MG63 (cell line): ENCODE data around the gene YBX1. TPM values are rescaled to one million over a fixed set of nuclear protein-coding genes. Genes with fewer than 3 reads are reported as not detected.

ENCODE experiments used
- DNase-seq: peaks from one replicate; pipeline ENCODE4 v3.0.0-alpha.2; 2020
- H3K27me3 ChIP-seq: fragments of 250-450 bp; sonication (Bioruptor Pico); 2 replicates; pipeline ENCODE4 v1.5.1; 2020; ENCODE audit warnings: mild to moderate bottlenecking, moderate library complexity
- H3K36me3 ChIP-seq: fragments of 250-450 bp; sonication (Bioruptor Pico); 2 replicates; pipeline ENCODE4 v1.5.1; 2020; ENCODE audit warnings: mild to moderate bottlenecking, moderate library complexity
- H3K4me3 ChIP-seq: fragments of 250-450 bp; sonication (Bioruptor Pico); 2 replicates; pipeline ENCODE4 v1.5.1; 2020; ENCODE audit warnings: mild to moderate bottlenecking, moderate library complexity
- H3K9me3 ChIP-seq: fragments of 250-450 bp; sonication (Bioruptor Pico); 2 replicates; pipeline ENCODE4 v1.5.1; 2020; ENCODE audit warnings: mild to moderate bottlenecking, moderate library complexity
- total RNA-seq: library from RNA; depleted of rRNA; stranded (reverse); fragments of >200 nt; shearing (Covaris generic); gene quantifications from 2 replicates; pipeline ENCODE4 v1.2.3, GENCODE V29; 2014; ENCODE audit warnings: low replicate concordance; rRNA removed

YBX1 gene
- 1,830 and 1,912 TPM in 2 replicates for total RNA-seq

GRCh38 chr1:42681741-42682483 is at the start of gene YBX1:
Gene YBX1 (plus strand): TSS chr1:42682418. CDS start chr1:42682566, 148 bp downstream.
- peaks cover 40% of the 10 kb centered on the region for H3K36me3 ChIP-seq
- H3K27me3 ChIP-seq: no peaks in the 10 kb centered on the region
- H3K4me3 ChIP-seq: peak within 1 kb of the TSS; percentile 87
- H3K9me3 ChIP-seq: no peaks in the 10 kb centered on the region
- peak; percentile 95 for DNase-seq

- H3K4me3 ChIP-seq: no peak overlapping the region
- peak; percentile 3 for DNase-seq
- no peaks in the 10 kb centered on the region for H3K36me3 ChIP-seq
- no peaks in the 10 kb centered on the region for H3K9me3 ChIP-seq
- H3K27me3 ChIP-seq: no peaks in the 10 kb centered on the region
Measured at GRCh38 chr1:42639116-42639515, 43.1 kb upstream of the YBX1 start.

- Histone ChIP-seq H3K4me3 (no peak overlapping the region), H3K27me3 (no peaks in the 10 kb centered on the region; the same call in 1 of the 2 replicates), H3K9me3 (no peaks in the 10 kb centered on the region; the same call in none of the 2 replicates), H3K36me3 (no peaks in the 10 kb centered on the region)
- DNase-seq: no peak
Measured at GRCh38 chr1:42646056-42646455, 36.2 kb upstream of the YBX1 start.

- no peaks in the 10 kb centered on the region for H3K27me3 ChIP-seq
- peaks cover 36% of the 10 kb centered on the region for H3K36me3 ChIP-seq
- DNase-seq: no peak
- no peaks in the 10 kb centered on the region for H3K9me3 ChIP-seq
- H3K4me3 ChIP-seq: peak overlapping the region; percentile 88
Measured at GRCh38 chr1:42657201-42657600, 25.0 kb upstream of the YBX1 start.

GRCh38 chr1:42657981-42658876 is 24.0 kb upstream of the YBX1 start, which contains the start of gene PPIH:
Gene PPIH (plus strand): TSS chr1:42658423. CDS start chr1:42658447, 24 bp downstream.
- Histone ChIP-seq H3K4me3 (peak within 1 kb of the TSS; percentile 88), H3K27me3 (no peaks in the 10 kb centered on the region), H3K36me3 (peaks cover 45% of the 10 kb centered on the region), H3K9me3 (no peaks in the 10 kb centered on the region)
- peak; percentile 96 for DNase-seq

GRCh38 chr1:42658877-42659337 is 23.3 kb upstream of the YBX1 start:
- no peaks in the 10 kb centered on the region for H3K9me3 ChIP-seq
- DNase-seq: no peak

GRCh38 chr1:42660907-42661500 is 21.2 kb upstream of the YBX1 start:
- H3K27me3 ChIP-seq: no peaks in the 10 kb centered on the region
- peaks cover 70% of the 10 kb centered on the region for H3K36me3 ChIP-seq
- DNase-seq: no peak
- no peak overlapping the region for H3K4me3 ChIP-seq
- H3K9me3 ChIP-seq: no peaks in the 10 kb centered on the region

More at GRCh38 chr1:42658877-42659337, 23.3 kb upstream of the YBX1 start:
- Histone ChIP-seq H3K36me3 (peaks cover 51% of the 10 kb centered on the region), H3K27me3 (no peaks in the 10 kb centered on the region), H3K4me3 (peak overlapping the region; percentile 88)

- Histone ChIP-seq H3K4me3 (no peak overlapping the region), H3K36me3 (peaks cover 68% of the 10 kb centered on the region), H3K9me3 (no peaks in the 10 kb centered on the region), H3K27me3 (no peaks in the 10 kb centered on the region)
- no peak for DNase-seq
Measured at GRCh38 chr1:42669936-42670335, 12.3 kb upstream of the YBX1 start.

- no peaks in the 10 kb centered on the region for H3K9me3 ChIP-seq
- no peak for DNase-seq
- H3K36me3 ChIP-seq: peaks cover 66% of the 10 kb centered on the region
- H3K27me3 ChIP-seq: no peaks in the 10 kb centered on the region
- H3K4me3 ChIP-seq: no peak overlapping the region
Measured at GRCh38 chr1:42670425-42670824, 11.8 kb upstream of the YBX1 start.

GRCh38 chr1:42674214-42674613 is 8.0 kb upstream of the YBX1 start:
- H3K27me3 ChIP-seq: no peaks in the 10 kb centered on the region
- no peak for DNase-seq
- no peak overlapping the region for H3K4me3 ChIP-seq
- peaks cover 49% of the 10 kb centered on the region for H3K36me3 ChIP-seq
- no peaks in the 10 kb centered on the region for H3K9me3 ChIP-seq

- no peak for DNase-seq
- Histone ChIP-seq H3K4me3 (no peak overlapping the region), H3K9me3 (no peaks in the 10 kb centered on the region), H3K27me3 (no peaks in the 10 kb centered on the region), H3K36me3 (peaks cover 46% of the 10 kb centered on the region)
Measured at GRCh38 chr1:42674682-42675081, 7.5 kb upstream of the YBX1 start.

GRCh38 chr1:42675467-42675866 is 6.8 kb upstream of the YBX1 start:
- Histone ChIP-seq H3K27me3 (no peaks in the 10 kb centered on the region), H3K36me3 (peaks cover 38% of the 10 kb centered on the region), H3K9me3 (no peaks in the 10 kb centered on the region), H3K4me3 (no peak overlapping the region)
- DNase-seq: no peak

GRCh38 chr1:42676534-42677087 is 5.6 kb upstream of the YBX1 start:
- Histone ChIP-seq H3K27me3 (no peaks in the 10 kb centered on the region), H3K36me3 (peaks cover 29% of the 10 kb centered on the region), H3K4me3 (no peak overlapping the region), H3K9me3 (no peaks in the 10 kb centered on the region)
- DNase-seq: no peak

GRCh38 chr1:42679364-42679983 is 2.7 kb upstream of the YBX1 start:
- peaks cover 26% of the 10 kb centered on the region for H3K36me3 ChIP-seq
- no peak overlapping the region for H3K4me3 ChIP-seq
- peak; percentile 9 for DNase-seq
- no peaks in the 10 kb centered on the region for H3K27me3 ChIP-seq
- no peaks in the 10 kb centered on the region for H3K9me3 ChIP-seq

- Histone ChIP-seq H3K36me3 (peaks cover 28% of the 10 kb centered on the region), H3K9me3 (no peaks in the 10 kb centered on the region), H3K4me3 (no peak overlapping the region), H3K27me3 (no peaks in the 10 kb centered on the region)
- DNase-seq: no peak
Measured at GRCh38 chr1:42680055-42680454, 2.2 kb upstream of the YBX1 start.
